Adrenal gland (tissue), 12 donors: ENCODE results near the gene KDF1. TPM values are rescaled to one million over a fixed set of nuclear protein-coding genes. Genes with fewer than 3 reads are reported as not detected.
A peak's percentile ranks its signal among the peaks of the same experiment; 100 is the strongest.

ENCODE experiments used
- DNase-seq, 7 donors: peaks; one replicate each; pipeline ENCODE4 v3.0.0-alpha.2; 2019 to 2020
- H3K27ac ChIP-seq, 5 donors: fragments of 200-600 bp; sonication (generic) in 4 of 5; 1 replicate in 3 of 5; 2 replicates in 2 of 5; pipeline versions ENCODE4 v1.5.1 to v1.8.0; 2016 to 2020; ENCODE audit warnings: mild to moderate bottlenecking in 1 of 5
- H3K27me3 ChIP-seq: fragments of 200-600 bp; 2 replicates; pipeline ENCODE4 v1.8.0; 2021
- H3K36me3 ChIP-seq, 2 donors: fragments of 200-600 bp; replicated peaks in 1 of 2; 1 replicate in 1 of 2; 2 replicates in 1 of 2; pipeline versions ENCODE4 v1.5.1 to v1.8.0; 2018 to 2022
- H3K4me1 ChIP-seq, 2 donors: fragments of 200-600 bp; replicated peaks in 1 of 2; 1 replicate in 1 of 2; 2 replicates in 1 of 2; pipeline versions ENCODE4 v1.5.1 to v1.8.0; 2018 to 2021
- H3K4me3 ChIP-seq, 4 donors: fragments of 200-600 bp; sonication (generic) in 3 of 4; one replicate each; pipeline ENCODE4 v1.5.1; 2016 to 2018
- H3K9me3 ChIP-seq, 3 donors: fragments of 200-600 bp; sonication (generic) in 1 of 3; replicated peaks in 1 of 3; 1 replicate in 2 of 3; 2 replicates in 1 of 3; pipeline versions ENCODE4 v1.5.1 to v1.8.0; 2016 to 2021
- CTCF ChIP-seq, 6 experiments: fragments of 450-650 bp in 4 of 6; fragments of 200-600 bp in 2 of 6; sonication (generic) in 1 of 6; IDR thresholded peaks; 1 replicate in 5 of 6; 2 replicates in 1 of 6; pipeline versions ENCODE4 v1.5.1 to v1.8.0; 2016 to 2021; ENCODE audit warnings: antibody characterized with exemption in 6 of 6, mild to moderate bottlenecking in 2 of 6, moderate library complexity in 1 of 6
- POLR2A ChIP-seq, 2 donors: fragments of 450-650 bp; IDR thresholded peaks; one replicate each; pipeline ENCODE4 v1.6.1; 2017; ENCODE audit warnings: antibody characterized with exemption in 2 of 2, mild to moderate bottlenecking in 2 of 2, moderate library complexity in 1 of 2
- WGBS, 4 donors: extraction: QIAGEN DNeasy Blood & Tissue Kit in 2 of 4; methylation state at CpG; one replicate each; pipeline versions ENCODE4 v1.1.5 to v1.1.7; 2013 to 2017; 5-methylcytosine and 5-hydroxymethylcytosine counted together
- intact Hi-C, 2 donors: fragments of 100-400 bp; cut with DNase I; formaldehyde crosslinking; loops; one replicate each; pipeline versions ENCODE4 v1.14.1 to v1.15.0; 2022 to 2023
- polyA plus RNA-seq, 3 donors: library from polyadenylated mRNA; stranded (reverse); fragments of 200-250 nt in 2 of 3; fragments of 350-450 nt in 1 of 3; fragmentation: Illumina TruSeq in 1 of 3; extraction: RNeasy Lipid Tissue Mini Kit (QIAGEN cat#74804) in 1 of 3; gene quantifications; one replicate each; pipeline ENCODE4 v1.2.3, GENCODE V29; 2013 to 2014
- total RNA-seq, 9 donors: library from RNA; depleted of rRNA in 4 of 9; stranded (reverse); fragments of >200 nt in 4 of 9; fragments of 120-200 nt in 1 of 9; fragmentation: NEBNext Ultra II Directional in 1 of 9; extraction: Animal tissue kit (Norgen Biotek cat#: 25700) in 1 of 9; gene quantifications; one replicate each; pipeline versions ENCODE4 v1.1.0 to v1.2.4, GENCODE V29; 2013 to 2023
- donor health status: healthy with polysubstance abuse.
- donor health status: Bipolar disorder and iron deficiency.
- donor health status: DM: yes; HTN: yes; CAD: no.
- donor health status: DM: no; HTN: no; CAD: no.
- donor health status: DM: no; HTN: no; CAD: no.
- donor health status: DM: yes; HTN: yes; CAD: no.

The KDF1 gene
- total and polyA plus RNA-seq, 12 donors, result 0.15 to 4.0 (median 1.2) TPM

GRCh38 chr1:26922901-26923300, 37.4 kb downstream of the KDF1 start:
- H3K9me3 ChIP-seq, result no peaks in the 10 kb centered on the region
- peak overlapping the region in 2 of 4 donors; percentile 51 to 68 for H3K4me3 ChIP-seq
- H3K36me3 ChIP-seq, result peaks cover 0 to 37% of the 10 kb centered on the region in 2 donors
- peaks cover 17 to 33% of the 10 kb centered on the region in 2 donors for H3K4me1 ChIP-seq
- intact Hi-C loops, result no loop called here
- WGBS, 4 donors, result 85 to 96% (median 93%) methylated on average over 3 of the region's 3 CpGs
- TF ChIP-seq CTCF (IDR thresholded peaks at IDR 0.05) (no peak), POLR2A (IDR thresholded peaks at IDR 0.05) (no peak)
- H3K27ac ChIP-seq, result peak overlapping the region in 3 of 5 donors; percentile 87 to 93 (median 89)
- no peak for DNase-seq
- no peaks in the 10 kb centered on the region for H3K27me3 ChIP-seq

- peaks cover 0 to 32% of the 10 kb centered on the region in 2 donors for H3K36me3 ChIP-seq
- no peak for TF ChIP-seq CTCF (IDR thresholded peaks at IDR 0.05)
- no peak for TF ChIP-seq POLR2A (IDR thresholded peaks at IDR 0.05)
- no peaks in the 10 kb centered on the region for H3K27me3 ChIP-seq
- 10 to 40% (median 25%) methylated on average over 5 to 6 of the region's 6 CpGs for WGBS, 4 donors
- peaks cover 17 to 33% of the 10 kb centered on the region in 2 donors for H3K4me1 ChIP-seq
- peak overlapping the region in 4 of 5 donors; percentile 87 to 93 (median 88) for H3K27ac ChIP-seq
- H3K4me3 ChIP-seq, result peak overlapping the region; percentile 20 to 77 (median 60)
- intact Hi-C loops, result no loop called here
- no peaks in the 10 kb centered on the region for H3K9me3 ChIP-seq
- no peak for DNase-seq
These were observed 37.9 kb downstream of the KDF1 start for GRCh38 chr1:26922431-26922729.

- WGBS, 4 donors, result 0 to 2% (median 1%) methylated on average over 27 to 83 of the region's 83 CpGs
- peaks cover 0 to 30% of the 10 kb centered on the region in 2 donors for H3K36me3 ChIP-seq
- H3K27me3 ChIP-seq, result no peaks in the 10 kb centered on the region
- intact Hi-C loops, result no loop called here
- H3K27ac ChIP-seq, result peak within 1 kb of the TSS; percentile 29 to 93 (median 88)
- H3K4me3 ChIP-seq, result peak within 1 kb of the TSS; percentile 20 to 77 (median 60)
- DNase-seq, result peak; percentile 97 to 99 (median 98)
- no peaks in the 10 kb centered on the region for H3K9me3 ChIP-seq
- peaks cover 17 to 33% of the 10 kb centered on the region in 2 donors for H3K4me1 ChIP-seq
- no peak for TF ChIP-seq CTCF (IDR thresholded peaks at IDR 0.05)
- peak; percentile 78 to 93 for TF ChIP-seq POLR2A (IDR thresholded peaks at IDR 0.05)
These were observed 38.5 kb downstream of the KDF1 start, which contains the start of gene NUDC for GRCh38 chr1:26921540-26922430. Gene NUDC, plus strand, starts transcription at chr1:26921743. Its CDS starts 106 bp downstream, at chr1:26921849.

GRCh38 chr1:26921126-26921539, 39.1 kb downstream of the KDF1 start:
- Histone ChIP-seq H3K9me3 (no peaks in the 10 kb centered on the region), H3K27me3 (no peaks in the 10 kb centered on the region), H3K36me3 (peaks cover 0 to 24% of the 10 kb centered on the region in 2 donors), H3K4me3 (peak overlapping the region in 1 of 4 donors; percentile 51), H3K4me1 (peaks cover 17 to 31% of the 10 kb centered on the region in 2 donors), H3K27ac (peak overlapping the region in 3 of 5 donors; percentile 87 to 93 (median 88))
- no peak for DNase-seq
- TF ChIP-seq CTCF (IDR thresholded peaks at IDR 0.05) (no peak), POLR2A (IDR thresholded peaks at IDR 0.05) (no peak)
- intact Hi-C loops, result no loop called here
- WGBS, 4 donors, result 19 to 39% (median 26%) methylated on average over 5 to 7 of the region's 7 CpGs
